ENCODE measurements around the gene ADARB2. TPM values are rescaled to one million over a fixed set of nuclear protein-coding genes. Genes with fewer than 3 reads are reported as not detected.

The ADARB2 gene
- total and polyA plus RNA-seq, 2 experiments from 2014 or later = 2.0 to 5.0 TPM

DNA sequence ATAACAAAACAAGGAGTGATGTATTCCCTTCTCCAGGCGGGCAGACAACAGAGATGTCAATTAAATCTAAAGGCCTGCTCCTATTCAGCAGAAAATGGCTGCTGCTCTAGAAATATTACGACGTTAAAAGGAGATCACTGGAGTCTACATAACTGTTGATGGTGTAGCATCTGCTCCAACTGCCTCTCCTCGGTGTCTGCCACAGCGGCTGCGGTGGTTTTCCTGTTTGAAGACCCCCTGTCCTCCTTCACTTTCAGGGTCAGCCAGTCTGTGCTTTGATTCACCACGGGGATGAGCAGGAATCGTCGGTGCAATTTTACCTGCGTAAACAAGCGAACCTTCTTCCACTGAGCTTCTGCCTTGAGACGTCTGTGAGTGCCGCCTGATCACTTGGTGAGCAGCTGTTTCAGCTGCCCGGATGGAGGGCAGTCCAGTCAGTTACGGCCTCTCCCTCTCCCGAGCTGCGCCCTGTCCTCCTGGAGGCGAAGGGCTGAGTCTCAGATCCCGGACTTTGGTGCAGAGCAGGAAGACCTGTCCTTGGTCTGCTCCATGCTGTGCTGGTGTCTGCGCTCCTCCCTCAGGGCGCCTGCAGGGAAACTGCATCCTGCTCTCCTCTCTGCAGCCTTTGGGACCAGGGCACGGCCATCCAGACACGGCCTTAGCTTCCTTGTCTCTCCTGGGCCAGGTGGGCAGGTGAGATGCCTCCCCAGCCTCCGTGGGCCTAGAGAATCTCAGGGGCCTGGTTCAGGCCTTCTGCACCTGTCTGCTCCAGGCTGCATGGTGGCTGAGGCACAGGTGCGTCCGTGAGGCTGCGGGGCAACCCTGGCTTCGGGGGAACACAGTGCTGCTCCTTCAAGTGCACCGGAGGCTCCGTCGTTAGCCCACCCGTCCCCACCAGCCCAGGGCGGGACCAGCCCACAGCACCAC lies 326.6 kb downstream of the ADARB2 start (continued):
- TF ChIP-seq EZH2phosphoT487 (IDR thresholded peaks at IDR 0.05; ENCODE audit: unreplicated experiment) (no peak), EZH2 (IDR thresholded peaks at IDR 0.05; ENCODE audit: low read depth, unreplicated experiment) (no peak), POLR2AphosphoS5 (IDR thresholded peaks at IDR 0.05; ENCODE audit: low read depth) (no peak), ZNF114 (CRISPR knock-in tag; IDR thresholded peaks at IDR 0.05) (no peak), STAT1 (IDR thresholded peaks at IDR 0.05; ENCODE audit: unreplicated experiment) (no peak), NANOG (IDR thresholded peaks at IDR 0.05; ENCODE audit: borderline replicate concordance) (no peak)
- TF ChIP-seq, protein P1, sequence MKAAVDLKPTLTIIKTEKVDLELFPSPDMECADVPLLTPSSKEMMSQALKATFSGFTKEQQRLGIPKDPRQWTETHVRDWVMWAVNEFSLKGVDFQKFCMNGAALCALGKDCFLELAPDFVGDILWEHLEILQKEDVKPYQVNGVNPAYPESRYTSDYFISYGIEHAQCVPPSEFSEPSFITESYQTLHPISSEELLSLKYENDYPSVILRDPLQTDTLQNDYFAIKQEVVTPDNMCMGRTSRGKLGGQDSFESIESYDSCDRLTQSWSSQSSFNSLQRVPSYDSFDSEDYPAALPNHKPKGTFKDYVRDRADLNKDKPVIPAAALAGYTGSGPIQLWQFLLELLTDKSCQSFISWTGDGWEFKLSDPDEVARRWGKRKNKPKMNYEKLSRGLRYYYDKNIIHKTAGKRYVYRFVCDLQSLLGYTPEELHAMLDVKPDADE (IDR thresholded peaks at IDR 0.05) = no peak
- TF ChIP-seq, protein P2, sequence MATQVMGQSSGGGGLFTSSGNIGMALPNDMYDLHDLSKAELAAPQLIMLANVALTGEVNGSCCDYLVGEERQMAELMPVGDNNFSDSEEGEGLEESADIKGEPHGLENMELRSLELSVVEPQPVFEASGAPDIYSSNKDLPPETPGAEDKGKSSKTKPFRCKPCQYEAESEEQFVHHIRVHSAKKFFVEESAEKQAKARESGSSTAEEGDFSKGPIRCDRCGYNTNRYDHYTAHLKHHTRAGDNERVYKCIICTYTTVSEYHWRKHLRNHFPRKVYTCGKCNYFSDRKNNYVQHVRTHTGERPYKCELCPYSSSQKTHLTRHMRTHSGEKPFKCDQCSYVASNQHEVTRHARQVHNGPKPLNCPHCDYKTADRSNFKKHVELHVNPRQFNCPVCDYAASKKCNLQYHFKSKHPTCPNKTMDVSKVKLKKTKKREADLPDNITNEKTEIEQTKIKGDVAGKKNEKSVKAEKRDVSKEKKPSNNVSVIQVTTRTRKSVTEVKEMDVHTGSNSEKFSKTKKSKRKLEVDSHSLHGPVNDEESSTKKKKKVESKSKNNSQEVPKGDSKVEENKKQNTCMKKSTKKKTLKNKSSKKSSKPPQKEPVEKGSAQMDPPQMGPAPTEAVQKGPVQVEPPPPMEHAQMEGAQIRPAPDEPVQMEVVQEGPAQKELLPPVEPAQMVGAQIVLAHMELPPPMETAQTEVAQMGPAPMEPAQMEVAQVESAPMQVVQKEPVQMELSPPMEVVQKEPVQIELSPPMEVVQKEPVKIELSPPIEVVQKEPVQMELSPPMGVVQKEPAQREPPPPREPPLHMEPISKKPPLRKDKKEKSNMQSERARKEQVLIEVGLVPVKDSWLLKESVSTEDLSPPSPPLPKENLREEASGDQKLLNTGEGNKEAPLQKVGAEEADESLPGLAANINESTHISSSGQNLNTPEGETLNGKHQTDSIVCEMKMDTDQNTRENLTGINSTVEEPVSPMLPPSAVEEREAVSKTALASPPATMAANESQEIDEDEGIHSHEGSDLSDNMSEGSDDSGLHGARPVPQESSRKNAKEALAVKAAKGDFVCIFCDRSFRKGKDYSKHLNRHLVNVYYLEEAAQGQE (IDR thresholded peaks at IDR 0.05; ENCODE audit: unreplicated experiment) = no peak

DNA sequence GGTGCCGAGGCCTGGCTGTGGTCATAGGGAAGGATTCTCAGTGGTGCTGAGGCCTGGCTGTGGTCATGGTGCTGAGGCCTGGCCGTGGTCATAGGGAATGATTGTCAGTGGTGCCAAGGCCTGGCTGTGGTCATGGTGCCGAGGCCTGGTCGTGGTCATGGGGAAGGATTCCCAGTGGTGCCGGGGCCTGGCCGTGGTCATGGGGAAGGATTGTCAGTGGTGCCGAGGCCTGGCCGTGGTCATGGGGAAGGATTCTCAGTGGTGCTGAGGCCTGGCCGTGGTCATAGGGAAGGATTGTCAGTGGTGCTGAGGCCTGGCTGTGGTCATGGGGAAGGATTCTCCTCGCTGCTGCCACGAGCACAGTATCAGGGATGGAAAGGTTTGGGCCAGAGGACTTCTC lies 327.3 kb downstream of the ADARB2 start:
- peaks cover 9% of the 10 kb centered on the region; the same call in 2 of the 3 replicates for H3K4me1 Mint-ChIP-seq
- Histone ChIP-seq H3K9me2 (ENCODE audit: insufficient read depth) (peaks cover 4% of the 10 kb centered on the region), H2AFZ (no peak overlapping the region), H3K4me3 (no peak overlapping the region), H3K79me2 (replicated peaks; ENCODE audit: insufficient read depth) (no peaks in the 10 kb centered on the region), H3K27ac (ENCODE audit: low read depth) (no peak overlapping the region), H3K4me2 (no peak overlapping the region), H3F3A (replicated peaks; ENCODE audit: low read depth) (no peaks in the 10 kb centered on the region), H3K36me3 (ENCODE audit: insufficient read depth) (no peaks in the 10 kb centered on the region), H3K27me3 (ENCODE audit: insufficient read depth) (no peaks in the 10 kb centered on the region), H3K4me1 (ENCODE audit: insufficient read depth) (no peaks in the 10 kb centered on the region), H4K20me1 (replicated peaks; ENCODE audit: insufficient read depth) (no peaks in the 10 kb centered on the region)
- TF ChIP-seq STAT1 (IDR thresholded peaks at IDR 0.05; ENCODE audit: unreplicated experiment) = no peak
- no peak for TF ChIP-seq ZNF114 (CRISPR knock-in tag; IDR thresholded peaks at IDR 0.05)
- TF ChIP-seq, protein P2 (IDR thresholded peaks at IDR 0.05; ENCODE audit: unreplicated experiment) = no peak
- H3K9me3 Mint-ChIP-seq = no peaks in the 10 kb centered on the region
- no peaks in the 10 kb centered on the region for H3K36me3 Mint-ChIP-seq (ENCODE audit: low read depth)
- DNase-seq (ENCODE audit: low spot score) (no peak), ATAC-seq (no peak)
- H3K4me3 Mint-ChIP-seq = no peak overlapping the region
- H3K27ac Mint-ChIP-seq = no peak overlapping the region
- H3K27me3 Mint-ChIP-seq (ENCODE audit: insufficient read depth, low read depth, poor library complexity) = peaks cover 2% of the 10 kb centered on the region
